ENCODE measurements around the gene TNFRSF25.

TNFRSF25 gene

GRCh38 chr1:6424000-6424565 lies 41.9 kb downstream of the TNFRSF25 start:
- H3K4me3 ChIP-seq = no peak overlapping the region
- H3K36me3 ChIP-seq = no peaks in the 10 kb centered on the region
- peaks cover 4 to 100% of the 10 kb centered on the region in 2 donors for H3K27me3 ChIP-seq
- no peak for DNase-seq
- no peak overlapping the region for H3K27ac ChIP-seq
- no peak for TF ChIP-seq CTCF (IDR thresholded peaks at IDR 0.05)
- peaks cover 0 to 51% (median 40%) of the 10 kb centered on the region in 4 donors for H3K4me1 ChIP-seq
- no peaks in the 10 kb centered on the region for H3K9me3 ChIP-seq
- intact Hi-C loops (cut with DNase I; ENCODE audit: low total_unique reads) = no loop called here

- intact Hi-C loops (cut with DNase I; ENCODE audit: low total_unique reads) = no loop called here
- DNase-seq = no peak
- H3K36me3 ChIP-seq = no peaks in the 10 kb centered on the region
- no peaks in the 10 kb centered on the region for H3K9me3 ChIP-seq
- no peak overlapping the region for H3K4me3 ChIP-seq
- H3K27ac ChIP-seq = no peak overlapping the region
- H3K27me3 ChIP-seq = peaks cover 4 to 100% of the 10 kb centered on the region in 2 donors
- peak in 1 of 2 experiments; percentile 27 for TF ChIP-seq CTCF (IDR thresholded peaks at IDR 0.05)
- peaks cover 0 to 57% (median 44%) of the 10 kb centered on the region in 4 donors for H3K4me1 ChIP-seq
Measured at GRCh38 chr1:6423321-6423999, 42.5 kb downstream of the TNFRSF25 start.

- H3K27me3 ChIP-seq = peaks cover 4 to 100% of the 10 kb centered on the region in 2 donors
Measured at GRCh38 chr1:6421266-6421665, 44.7 kb downstream of the TNFRSF25 start.

GRCh38 chr1:6420454-6421042 lies 45.4 kb downstream of the TNFRSF25 start:
- DNase-seq = no peak
- no peaks in the 10 kb centered on the region for H3K9me3 ChIP-seq
- H3K4me1 ChIP-seq = peaks cover 0 to 53% (median 44%) of the 10 kb centered on the region in 4 donors
- no peak for TF ChIP-seq CTCF (IDR thresholded peaks at IDR 0.05)
- intact Hi-C loops (cut with DNase I; ENCODE audit: low total_unique reads) = no loop called here
- no peaks in the 10 kb centered on the region for H3K36me3 ChIP-seq
- peak overlapping the region in 1 of 2 donors; percentile 49 for H3K4me3 ChIP-seq
- H3K27me3 ChIP-seq = peaks cover 4 to 100% of the 10 kb centered on the region in 2 donors
- H3K27ac ChIP-seq = no peak overlapping the region

More at GRCh38 chr1:6421266-6421665, 44.7 kb downstream of the TNFRSF25 start:
- no peak for DNase-seq
- H3K4me3 ChIP-seq = no peak overlapping the region
- intact Hi-C loops (cut with DNase I; ENCODE audit: low total_unique reads) = no loop called here
- no peak overlapping the region for H3K27ac ChIP-seq
- H3K9me3 ChIP-seq = no peaks in the 10 kb centered on the region
- TF ChIP-seq CTCF (IDR thresholded peaks at IDR 0.05) = no peak
- H3K4me1 ChIP-seq = peaks cover 0 to 57% (median 44%) of the 10 kb centered on the region in 4 donors
- H3K36me3 ChIP-seq = no peaks in the 10 kb centered on the region

- H3K27me3 ChIP-seq = peaks cover 0 to 100% of the 10 kb centered on the region in 2 donors
- peak within 1 kb of the TSS; percentile 27 to 49 for H3K4me3 ChIP-seq
- H3K36me3 ChIP-seq = no peaks in the 10 kb centered on the region
- H3K27ac ChIP-seq = no peak within 1 kb of the TSS
- TF ChIP-seq CTCF (IDR thresholded peaks at IDR 0.05) = no peak
- peaks cover 0 to 49% (median 41%) of the 10 kb centered on the region in 4 donors for H3K4me1 ChIP-seq
- intact Hi-C loops (cut with DNase I; ENCODE audit: low total_unique reads) = no loop called here
- H3K9me3 ChIP-seq = no peaks in the 10 kb centered on the region
- no peak for DNase-seq
Measured at GRCh38 chr1:6419804-6420453, 46.0 kb downstream of the TNFRSF25 start, which contains the start of gene HES2. Gene HES2 (minus strand): TSS chr1:6419919. CDS start chr1:6419820, 99 bp downstream.

Measured in tibial artery (tissue), 4 donors.